Neuronal stem cell (in vitro differentiated cells): ENCODE measurements around the gene ATP5PD. TPM values are rescaled to one million over a fixed set of nuclear protein-coding genes. Genes with fewer than 3 reads are reported as not detected.

Source experiments
- small RNA-seq: library from polyadenylated mRNA; stranded (forward); fragments of <200 nt; extraction: miRNeasy Mini kit (QIAGEN cat#:217004); gene quantifications from one replicate; pipeline ENCODE3, GENCODE V24; 2013; ENCODE audit not compliant: insufficient read depth

ATP5PD gene

Small RNA genes lying within 50 kb of the gene (small RNA-seq; reads per million reads assigned to genes)
- gene AC111186.1 = not detected
- gene RF00019 = not detected
- gene RN7SL573P = not detected
- not detected for gene RNU6-362P
